ENCODE data around the gene PLD6. TPM values are rescaled to one million over a fixed set of nuclear protein-coding genes. Genes with fewer than 3 reads are reported as not detected.

The PLD6 gene
- total RNA-seq, 1 experiment from 2014 or later: 4.2 TPM

DNA sequence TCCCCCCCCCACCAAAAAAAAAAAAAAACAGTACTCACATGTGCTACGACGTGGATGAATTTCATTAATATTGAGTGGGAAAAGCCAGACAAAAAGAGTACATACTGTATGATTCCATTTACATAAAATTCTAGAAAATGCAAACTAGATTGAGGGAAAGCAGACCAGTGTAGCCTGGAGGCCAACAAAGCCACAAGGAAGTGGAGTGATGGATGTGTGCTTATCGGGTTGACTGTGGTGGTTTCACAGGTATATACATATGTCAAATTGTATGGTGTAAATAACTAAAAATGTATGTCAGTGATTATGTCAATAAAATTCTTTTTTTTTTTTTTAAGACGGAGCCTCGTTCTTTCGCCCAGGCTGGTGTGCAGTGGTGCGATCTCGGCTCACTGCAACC lies 1.9 kb upstream of the PLD6 start:
- in situ Hi-C loops (cut with HindIII; ENCODE audit: low pct_unique_long_range_greater_than_20kb, low sequenced_read_pairs): no loop called here
- no peaks in the 10 kb centered on the region for H3K27me3 ChIP-seq (ENCODE audit: control insufficient read depth, insufficient read depth, low read length)
- ChIA-PET POLR2A (no interaction called here), CTCF (no interaction called here)
- no peak for DNase-seq (ENCODE audit: low read depth, low spot score)
- H3K4me3 ChIP-seq (ENCODE audit: low read depth in 2 of 2, low read length in 2 of 2): no peak overlapping the region
- no peaks in the 10 kb centered on the region for H3K9me3 ChIP-seq (ENCODE audit: control insufficient read depth, insufficient read depth, low read depth, low read length)
- peaks cover 8% of the 10 kb centered on the region for H3K4me1 ChIP-seq (ENCODE audit: control insufficient read depth, insufficient read depth, low read length)
- no peaks in the 10 kb centered on the region for H3K36me3 ChIP-seq (ENCODE audit: control insufficient read depth, insufficient read depth, low read length)
- no peak for ATAC-seq
- BruUV-seq (replicated peaks): no TSS peak
- intact Hi-C loops (cut with micrococcal nuclease; ENCODE audit: unreplicated experiment): no loop called here
- no peak overlapping the region for H3K27ac ChIP-seq (ENCODE audit: low read length)
- TF ChIP-seq SIN3A (IDR thresholded peaks at IDR 0.05; ENCODE audit: borderline replicate concordance, insufficient read depth, low read depth, low read length) (no peak), POLR2AphosphoS5 (IDR thresholded peaks at IDR 0.05; ENCODE audit: low read depth, low read length) (no peak), TCF7L2 (IDR thresholded peaks at IDR 0.05; ENCODE audit: low read depth, low read length) (no peak)
- TF ChIP-seq, protein P1, sequence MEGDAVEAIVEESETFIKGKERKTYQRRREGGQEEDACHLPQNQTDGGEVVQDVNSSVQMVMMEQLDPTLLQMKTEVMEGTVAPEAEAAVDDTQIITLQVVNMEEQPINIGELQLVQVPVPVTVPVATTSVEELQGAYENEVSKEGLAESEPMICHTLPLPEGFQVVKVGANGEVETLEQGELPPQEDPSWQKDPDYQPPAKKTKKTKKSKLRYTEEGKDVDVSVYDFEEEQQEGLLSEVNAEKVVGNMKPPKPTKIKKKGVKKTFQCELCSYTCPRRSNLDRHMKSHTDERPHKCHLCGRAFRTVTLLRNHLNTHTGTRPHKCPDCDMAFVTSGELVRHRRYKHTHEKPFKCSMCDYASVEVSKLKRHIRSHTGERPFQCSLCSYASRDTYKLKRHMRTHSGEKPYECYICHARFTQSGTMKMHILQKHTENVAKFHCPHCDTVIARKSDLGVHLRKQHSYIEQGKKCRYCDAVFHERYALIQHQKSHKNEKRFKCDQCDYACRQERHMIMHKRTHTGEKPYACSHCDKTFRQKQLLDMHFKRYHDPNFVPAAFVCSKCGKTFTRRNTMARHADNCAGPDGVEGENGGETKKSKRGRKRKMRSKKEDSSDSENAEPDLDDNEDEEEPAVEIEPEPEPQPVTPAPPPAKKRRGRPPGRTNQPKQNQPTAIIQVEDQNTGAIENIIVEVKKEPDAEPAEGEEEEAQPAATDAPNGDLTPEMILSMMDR (IDR thresholded peaks at IDR 0.05): no peak
- TF ChIP-seq, protein P2, sequence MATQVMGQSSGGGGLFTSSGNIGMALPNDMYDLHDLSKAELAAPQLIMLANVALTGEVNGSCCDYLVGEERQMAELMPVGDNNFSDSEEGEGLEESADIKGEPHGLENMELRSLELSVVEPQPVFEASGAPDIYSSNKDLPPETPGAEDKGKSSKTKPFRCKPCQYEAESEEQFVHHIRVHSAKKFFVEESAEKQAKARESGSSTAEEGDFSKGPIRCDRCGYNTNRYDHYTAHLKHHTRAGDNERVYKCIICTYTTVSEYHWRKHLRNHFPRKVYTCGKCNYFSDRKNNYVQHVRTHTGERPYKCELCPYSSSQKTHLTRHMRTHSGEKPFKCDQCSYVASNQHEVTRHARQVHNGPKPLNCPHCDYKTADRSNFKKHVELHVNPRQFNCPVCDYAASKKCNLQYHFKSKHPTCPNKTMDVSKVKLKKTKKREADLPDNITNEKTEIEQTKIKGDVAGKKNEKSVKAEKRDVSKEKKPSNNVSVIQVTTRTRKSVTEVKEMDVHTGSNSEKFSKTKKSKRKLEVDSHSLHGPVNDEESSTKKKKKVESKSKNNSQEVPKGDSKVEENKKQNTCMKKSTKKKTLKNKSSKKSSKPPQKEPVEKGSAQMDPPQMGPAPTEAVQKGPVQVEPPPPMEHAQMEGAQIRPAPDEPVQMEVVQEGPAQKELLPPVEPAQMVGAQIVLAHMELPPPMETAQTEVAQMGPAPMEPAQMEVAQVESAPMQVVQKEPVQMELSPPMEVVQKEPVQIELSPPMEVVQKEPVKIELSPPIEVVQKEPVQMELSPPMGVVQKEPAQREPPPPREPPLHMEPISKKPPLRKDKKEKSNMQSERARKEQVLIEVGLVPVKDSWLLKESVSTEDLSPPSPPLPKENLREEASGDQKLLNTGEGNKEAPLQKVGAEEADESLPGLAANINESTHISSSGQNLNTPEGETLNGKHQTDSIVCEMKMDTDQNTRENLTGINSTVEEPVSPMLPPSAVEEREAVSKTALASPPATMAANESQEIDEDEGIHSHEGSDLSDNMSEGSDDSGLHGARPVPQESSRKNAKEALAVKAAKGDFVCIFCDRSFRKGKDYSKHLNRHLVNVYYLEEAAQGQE (IDR thresholded peaks at IDR 0.05; ENCODE audit: insufficient read depth in 1 of 2, low read depth in 2 of 2, low read length in 1 of 2): no peak

DNA sequence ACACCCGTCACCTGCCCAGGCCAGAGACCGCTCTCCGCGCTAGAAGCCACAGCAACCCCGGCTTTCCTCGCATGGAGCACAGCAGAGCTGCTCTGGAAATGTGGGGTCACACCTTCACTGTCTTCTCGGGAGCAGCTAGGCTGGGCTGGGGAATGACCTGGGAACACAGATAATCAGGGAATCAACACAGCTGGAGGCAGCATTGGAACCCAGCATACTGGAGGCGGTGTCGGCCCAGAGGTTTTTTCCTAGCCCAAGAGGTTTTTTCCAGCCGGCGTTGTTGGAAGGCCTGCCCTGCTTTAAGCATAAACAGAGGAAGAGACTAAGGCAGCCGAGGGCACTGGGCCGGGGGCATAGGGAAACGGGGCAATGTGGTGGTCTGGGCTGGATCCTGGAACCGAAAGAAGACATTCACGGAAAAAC lies 791 bp upstream of the PLD6 start:
- H3K27ac ChIP-seq (ENCODE audit: low read length): peak overlapping the region; percentile 35
- peaks cover 8% of the 10 kb centered on the region for H3K4me1 ChIP-seq (ENCODE audit: control insufficient read depth, insufficient read depth, low read length)
- ChIA-PET CTCF (interaction anchor here (0.6 to 0.8 kb wide), 2 partner anchors 52 to 290 kb away, joined by 4 to 11 read pairs; partner anchors contain the start of gene RASD1), POLR2A (interaction anchor here (0.5 kb wide), 1 partner anchor 86 kb away, joined by 9 read pairs; no protein-coding TSS in a partner anchor)
- TF ChIP-seq, protein P2 (IDR thresholded peaks at IDR 0.05; ENCODE audit: insufficient read depth in 1 of 2, low read depth in 2 of 2, low read length in 1 of 2): no peak
- TF ChIP-seq, protein P1 (IDR thresholded peaks at IDR 0.05): no peak
- TF ChIP-seq POLR2AphosphoS5 (IDR thresholded peaks at IDR 0.05; ENCODE audit: low read depth, low read length) (no peak), TCF7L2 (IDR thresholded peaks at IDR 0.05; ENCODE audit: low read depth, low read length) (no peak), SIN3A (IDR thresholded peaks at IDR 0.05; ENCODE audit: borderline replicate concordance, insufficient read depth, low read depth, low read length) (no peak)
- ATAC-seq (peak; percentile 51), DNase-seq (ENCODE audit: low read depth, low spot score) (no peak)
- H3K9me3 ChIP-seq (ENCODE audit: control insufficient read depth, insufficient read depth, low read depth, low read length): no peaks in the 10 kb centered on the region
- no peaks in the 10 kb centered on the region for H3K27me3 ChIP-seq (ENCODE audit: control insufficient read depth, insufficient read depth, low read length)
- peak overlapping the region; percentile 56 to 67 for H3K4me3 ChIP-seq (ENCODE audit: low read depth in 2 of 2, low read length in 2 of 2)
- intact Hi-C loops (cut with micrococcal nuclease; ENCODE audit: unreplicated experiment) (no loop called here), in situ Hi-C loops (cut with HindIII; ENCODE audit: low pct_unique_long_range_greater_than_20kb, low sequenced_read_pairs) (no loop called here)
- BruUV-seq (replicated peaks): no TSS peak
- H3K36me3 ChIP-seq (ENCODE audit: control insufficient read depth, insufficient read depth, low read length): no peaks in the 10 kb centered on the region
